ENCODE data around the gene FAM25A.
A peak's percentile ranks its signal among the peaks of the same experiment; 100 is the strongest.
"Not testable (repeated sequence)": the region's sequence is repeated elsewhere in the genome, so short reads cannot be mapped to it uniquely, and the experiment has no call there.

The FAM25A gene

GRCh38 chr10:86992929-86993328 lies 27.2 kb upstream of the FAM25A start:
- TF ChIP-seq MAX (IDR thresholded peaks at IDR 0.05; ENCODE audit: low read depth, low read length) = no peak
- TF ChIP-seq CTCF (IDR thresholded peaks at IDR 0.05; ENCODE audit: low read depth, low read length) = no peak
- TF ChIP-seq POLR2A (IDR thresholded peaks at IDR 0.05; ENCODE audit: extremely low read depth, insufficient read length) = no peak
- no peak for TF ChIP-seq MYC (IDR thresholded peaks at IDR 0.05; ENCODE audit: low read depth, low read length)

GRCh38 chr10:86999802-87000403 lies 20.2 kb upstream of the FAM25A start:
- peak; percentile 61 for DNase-seq (ENCODE audit: low read depth)
- not testable (repeated sequence) for H3K4me3 ChIP-seq (ENCODE audit: low read depth, low read length)

More at GRCh38 chr10:86992929-86993328, 27.2 kb upstream of the FAM25A start:
- no peak overlapping the region for H3K4me3 ChIP-seq (ENCODE audit: low read depth, low read length)
- no peak for DNase-seq (ENCODE audit: low read depth)

GRCh38 chr10:87000491-87000890 lies 19.6 kb upstream of the FAM25A start:
- no peak for TF ChIP-seq MAX (IDR thresholded peaks at IDR 0.05; ENCODE audit: low read depth, low read length)
- H3K4me3 ChIP-seq (ENCODE audit: low read depth, low read length) = no peak overlapping the region
- peak; percentile 11 for DNase-seq (ENCODE audit: low read depth)

GRCh38 chr10:87007124-87007523 lies 13.0 kb upstream of the FAM25A start:
- not testable (repeated sequence) for H3K4me3 ChIP-seq (ENCODE audit: low read depth, low read length); DNase-seq (ENCODE audit: low read depth)

GRCh38 chr10:87007674-87008073 lies 12.4 kb upstream of the FAM25A start:
- not testable (repeated sequence) for H3K4me3 ChIP-seq (ENCODE audit: low read depth, low read length); DNase-seq (ENCODE audit: low read depth)

- DNase-seq (ENCODE audit: low read depth); H3K4me3 ChIP-seq (ENCODE audit: low read depth, low read length): not testable (repeated sequence)
Observed at GRCh38 chr10:87008303-87008702, 11.8 kb upstream of the FAM25A start.

- not testable (repeated sequence) for H3K4me3 ChIP-seq (ENCODE audit: low read depth, low read length); DNase-seq (ENCODE audit: low read depth)
Observed at GRCh38 chr10:87009134-87009696, 10.9 kb upstream of the FAM25A start.

GRCh38 chr10:87013528-87013927 lies 6.6 kb upstream of the FAM25A start:
- DNase-seq (ENCODE audit: low read depth) = peak; percentile 31

GRCh38 chr10:87014986-87015716 lies 4.9 kb upstream of the FAM25A start:
- H3K4me3 ChIP-seq (ENCODE audit: low read depth, low read length); DNase-seq (ENCODE audit: low read depth): not testable (repeated sequence)

More at GRCh38 chr10:87013528-87013927, 6.6 kb upstream of the FAM25A start:
- H3K4me3 ChIP-seq (ENCODE audit: low read depth, low read length) = not testable (repeated sequence)

GRCh38 chr10:87018127-87018526 lies 2.0 kb upstream of the FAM25A start:
- H3K4me3 ChIP-seq (ENCODE audit: low read depth, low read length); DNase-seq (ENCODE audit: low read depth): not testable (repeated sequence)

- not testable (repeated sequence) for DNase-seq (ENCODE audit: low read depth); H3K4me3 ChIP-seq (ENCODE audit: low read depth, low read length)
Observed at GRCh38 chr10:87019066-87019465, 1.0 kb upstream of the FAM25A start.

GRCh38 chr10:87019504-87019903 lies 590 bp upstream of the FAM25A start:
- not testable (repeated sequence) for DNase-seq (ENCODE audit: low read depth); H3K4me3 ChIP-seq (ENCODE audit: low read depth, low read length)

- H3K4me3 ChIP-seq (ENCODE audit: low read depth, low read length) = not testable (repeated sequence)
- peak; percentile 89 for DNase-seq (ENCODE audit: low read depth)
Observed at GRCh38 chr10:87025285-87025958, 5.3 kb downstream of the FAM25A start.

GRCh38 chr10:87026747-87027508 lies 6.8 kb downstream of the FAM25A start:
- DNase-seq (ENCODE audit: low read depth); H3K4me3 ChIP-seq (ENCODE audit: low read depth, low read length): not testable (repeated sequence)

- not testable (repeated sequence) for H3K4me3 ChIP-seq (ENCODE audit: low read depth, low read length); DNase-seq (ENCODE audit: low read depth)
Observed at GRCh38 chr10:87030419-87030818, 10.3 kb downstream of the FAM25A start.
